ENCODE data around the gene TSPOAP1.

TSPOAP1 gene

GRCh38 chr17:58302919-58303585 lies 25.5 kb downstream of the TSPOAP1 start:
- no peak for DNase-seq

DNA sequence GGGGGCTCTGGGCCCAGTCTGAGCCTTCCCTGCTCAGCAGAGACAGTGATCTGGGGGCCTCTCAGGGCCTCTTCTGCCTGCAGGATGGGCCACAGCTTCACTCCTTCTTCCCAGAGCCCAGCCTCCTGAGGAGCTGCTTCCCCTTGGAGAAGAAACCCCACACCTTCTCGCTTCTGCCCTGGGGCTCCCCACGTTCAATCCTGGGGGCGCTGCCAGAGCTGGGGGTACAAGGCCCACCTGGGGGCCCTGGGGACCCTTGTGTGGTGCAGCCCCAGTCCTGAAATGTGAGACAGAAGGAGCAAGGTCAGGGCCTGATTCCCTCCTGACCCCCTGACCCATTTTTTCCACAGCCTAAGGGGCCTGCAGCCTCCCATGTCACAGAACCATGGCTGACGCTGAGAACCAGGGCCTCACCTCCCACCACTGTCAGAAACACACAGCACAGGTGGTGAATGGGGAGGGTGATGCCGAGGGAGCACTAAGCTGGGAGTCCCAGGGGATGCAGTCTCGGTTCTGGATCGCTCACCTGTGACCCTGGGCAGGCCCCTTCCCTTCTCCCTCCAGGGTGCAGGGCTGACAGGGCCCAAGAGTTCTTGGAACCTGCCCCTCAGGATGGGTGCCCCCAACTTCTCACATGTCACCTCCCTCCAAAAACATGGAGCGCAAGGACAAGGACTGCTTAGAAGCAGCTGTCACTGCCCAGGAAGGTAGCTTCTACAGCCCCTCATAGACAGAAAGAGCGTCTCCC lies 26.2 kb downstream of the TSPOAP1 start:
- DNase-seq = no peak

DNA sequence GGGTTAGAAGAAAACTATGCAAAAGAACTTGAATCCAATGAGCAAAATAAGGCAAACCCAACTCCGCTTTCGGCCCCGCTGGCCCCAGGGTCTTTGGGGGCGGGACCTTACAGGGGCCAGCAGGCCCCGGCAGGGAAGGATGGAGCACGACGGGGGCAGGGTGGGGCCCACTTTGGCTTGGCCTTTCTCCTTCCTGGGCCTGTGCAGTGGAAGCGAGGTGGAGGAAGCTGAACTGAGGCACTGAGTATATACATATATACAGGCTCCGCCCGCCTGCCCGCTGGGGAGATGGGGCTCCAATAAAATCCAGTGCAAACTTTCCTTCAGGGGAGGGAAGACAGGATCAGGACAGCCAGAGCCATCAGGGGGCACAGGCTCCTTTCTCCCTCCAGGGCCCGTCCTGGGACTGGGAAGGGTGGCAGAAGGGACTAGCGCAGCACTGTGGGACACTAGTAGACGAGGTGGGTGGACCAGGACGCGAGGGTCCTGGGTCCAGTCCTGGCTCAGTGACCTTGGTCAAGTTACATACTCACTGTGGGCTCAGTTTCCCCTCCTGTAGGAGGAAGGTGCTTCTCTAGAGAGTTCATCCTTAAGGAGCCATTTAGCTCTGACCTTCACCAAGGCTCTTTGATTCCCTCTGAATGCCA lies 27.0 kb downstream of the TSPOAP1 start:
- DNase-seq = no peak

DNA sequence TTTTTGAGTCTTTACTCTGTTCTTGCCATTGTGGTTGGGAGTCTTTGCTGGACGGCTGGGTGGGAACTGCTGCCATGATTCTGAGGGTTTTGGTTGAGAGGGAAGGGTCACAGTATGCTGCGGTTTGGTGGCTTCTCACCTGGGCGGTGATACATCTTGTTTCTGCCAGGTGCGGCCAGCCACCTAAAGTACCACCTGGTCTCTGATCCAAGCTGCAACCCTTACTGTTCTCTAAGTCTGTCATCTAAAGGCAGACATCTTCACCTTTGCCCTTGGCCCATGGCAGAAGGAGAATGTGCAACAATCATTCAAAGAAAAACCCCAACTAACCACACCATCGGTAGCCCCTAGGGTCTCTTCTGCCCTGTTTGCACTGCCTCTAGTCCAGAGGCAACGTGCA lies 28.3 kb downstream of the TSPOAP1 start:
- DNase-seq = no peak

DNA sequence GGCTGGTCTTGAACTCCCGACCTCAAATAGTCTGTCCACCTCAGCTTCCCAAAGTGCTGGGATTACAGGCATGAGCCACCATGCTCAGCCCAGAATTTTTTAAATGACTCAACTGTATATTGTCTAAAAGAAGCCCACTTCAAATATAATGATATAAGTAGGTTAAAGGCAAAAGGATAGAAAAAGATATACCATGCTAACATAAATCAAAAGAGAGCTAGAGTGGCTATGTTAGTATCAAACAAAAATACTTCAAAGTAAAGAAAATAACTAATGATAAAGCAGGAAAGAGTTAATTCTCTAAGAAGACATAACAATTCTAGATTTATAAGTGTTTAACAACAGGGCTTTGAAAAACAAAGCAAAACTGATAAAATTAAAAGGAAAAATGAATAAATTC lies 34.6 kb downstream of the TSPOAP1 start:
- no peak for DNase-seq

DNA sequence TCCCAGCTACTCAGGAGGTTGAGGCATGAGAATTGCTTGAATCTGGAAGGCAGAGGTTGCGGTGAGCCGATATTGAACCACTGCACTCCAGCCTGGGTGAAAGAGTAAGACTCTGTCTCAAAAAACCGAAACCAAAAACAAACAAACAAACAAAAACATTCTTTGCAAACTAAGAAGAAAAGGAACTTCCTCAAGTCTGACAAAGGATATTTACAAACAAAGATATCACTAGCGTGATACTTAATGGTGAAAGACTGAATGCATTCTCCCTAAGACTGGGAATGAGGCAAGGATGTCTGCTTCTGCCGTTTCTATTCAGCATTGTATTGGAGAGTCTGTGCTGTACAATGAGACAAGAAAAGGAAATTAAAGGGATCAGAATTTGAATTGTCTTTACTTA lies 37.3 kb downstream of the TSPOAP1 start:
- DNase-seq = no peak

DNA sequence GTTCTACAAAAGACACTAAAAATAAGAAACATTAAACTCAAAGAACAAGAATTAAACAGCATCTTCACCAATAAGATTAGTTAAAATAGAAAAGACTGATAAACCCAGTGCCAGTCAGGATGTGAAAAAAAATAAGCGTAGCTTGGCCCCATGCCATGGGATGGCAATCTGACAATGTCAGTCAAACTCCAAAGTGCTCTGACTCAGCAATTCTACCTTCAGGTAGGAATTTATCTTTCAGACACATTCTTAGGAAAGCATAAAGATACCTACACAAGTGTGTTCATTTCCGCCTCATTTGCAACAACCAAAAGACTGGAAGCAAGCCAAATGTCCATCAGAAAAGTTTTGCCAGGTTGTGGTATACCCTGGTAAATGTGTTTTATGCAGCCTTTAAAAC lies 38.7 kb downstream of the TSPOAP1 start:
- no peak for DNase-seq

DNA sequence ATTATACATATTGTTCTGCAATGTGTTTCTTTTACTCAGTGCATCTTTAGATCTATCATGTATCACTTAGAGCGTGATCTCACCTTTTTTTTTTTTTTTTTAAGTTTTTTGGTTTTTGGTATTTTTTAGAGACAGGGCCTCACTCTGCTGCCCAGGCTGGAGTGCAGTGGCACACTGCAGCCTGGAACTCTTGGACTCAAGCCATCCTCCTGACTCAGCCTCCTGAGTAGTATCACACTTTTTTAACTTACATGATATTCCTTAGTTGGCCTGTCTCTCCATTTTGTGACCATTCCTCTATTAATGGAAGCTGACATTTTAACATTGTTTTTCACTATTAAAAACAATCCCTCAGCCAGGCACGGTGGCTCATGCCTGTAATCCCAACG lies 43.2 kb downstream of the TSPOAP1 start:
- no peak for DNase-seq

GRCh38 chr17:58284613-58285421 lies 43.8 kb downstream of the TSPOAP1 start:
- DNase-seq = no peak

- no peak for DNase-seq
Measured at GRCh38 chr17:58283674-58284612, 44.7 kb downstream of the TSPOAP1 start.

DNA sequence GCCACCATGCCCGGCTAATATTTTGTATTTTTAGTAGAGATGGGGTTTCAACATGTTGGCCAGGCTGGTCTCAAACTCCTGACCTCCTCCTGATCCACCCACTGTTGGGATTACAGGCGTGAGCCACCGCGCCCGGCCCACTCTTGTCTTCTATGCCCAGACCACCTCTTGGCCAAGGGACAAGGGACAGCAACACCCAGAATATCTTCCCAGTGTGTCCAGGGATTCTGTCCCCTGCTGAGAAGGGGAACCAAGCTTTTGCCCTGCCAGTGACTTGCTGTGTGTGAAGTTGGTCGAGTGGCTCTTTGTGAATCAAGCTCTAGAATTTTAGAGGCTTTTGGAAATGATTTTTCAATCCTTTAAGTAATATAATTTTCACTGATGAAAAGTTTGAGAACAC lies 46.2 kb downstream of the TSPOAP1 start:
- no peak for DNase-seq

DNA sequence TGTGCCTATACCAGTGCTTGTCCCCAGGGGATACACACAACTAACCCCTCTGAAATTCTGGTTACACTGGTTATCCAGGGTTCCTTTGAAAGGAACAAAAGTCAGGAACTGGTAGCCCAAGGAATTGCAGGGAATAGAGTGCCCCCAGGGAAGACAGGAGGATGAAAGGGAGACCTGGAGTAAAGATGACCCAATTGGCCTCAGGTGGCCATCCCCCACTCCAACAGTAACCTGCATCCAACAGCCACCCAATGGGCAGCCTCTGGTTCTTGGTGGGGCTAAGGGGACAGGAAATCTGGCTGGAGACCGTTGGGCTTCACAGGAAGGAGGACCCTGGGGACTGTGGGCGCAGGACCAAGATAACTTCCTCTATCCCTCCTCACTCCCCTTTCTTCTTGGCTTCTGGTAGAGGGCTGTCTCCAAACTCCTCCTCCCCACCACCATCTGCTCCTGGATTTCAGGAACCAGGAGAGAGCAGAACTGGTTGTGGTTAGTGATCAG lies 47.0 kb downstream of the TSPOAP1 start:
- DNase-seq = no peak

DNA sequence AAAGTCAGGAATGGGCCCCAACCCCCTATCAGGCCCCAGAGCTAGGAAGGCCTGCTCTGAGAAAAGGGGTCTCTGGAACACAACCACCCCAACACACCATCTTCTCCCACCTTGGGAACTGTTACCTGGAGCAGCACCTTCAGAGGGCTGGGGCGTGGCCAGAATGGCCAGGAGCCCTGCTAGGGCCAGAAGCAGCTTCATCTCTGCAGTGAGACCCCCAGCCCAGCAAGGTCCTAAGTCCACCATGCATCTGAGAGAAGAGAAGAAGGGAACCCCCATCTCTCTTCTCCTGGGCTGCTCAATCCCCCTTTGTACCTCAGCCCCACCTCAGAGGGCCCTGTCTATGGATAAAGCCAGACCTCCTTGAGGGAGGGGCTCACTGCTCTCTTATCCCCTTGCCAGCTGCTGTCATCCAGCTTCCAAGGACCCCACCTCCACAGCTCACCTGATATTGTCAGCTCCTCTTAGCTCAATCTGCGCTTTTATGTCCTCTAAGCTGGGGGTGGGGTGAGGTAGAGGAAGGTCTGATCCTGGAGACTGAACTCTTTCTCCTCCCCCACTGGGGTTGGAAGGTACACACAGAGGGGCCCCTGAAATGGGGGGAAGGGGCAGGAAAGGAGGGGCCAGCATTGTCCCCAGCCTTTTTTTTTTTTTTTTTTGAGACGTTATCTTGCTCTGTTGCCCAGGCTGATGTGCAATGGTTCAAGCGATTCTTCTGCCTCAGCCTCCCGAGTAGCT lies 47.9 kb downstream of the TSPOAP1 start, which contains the start of gene MPO:
Gene MPO, minus strand, starts transcription at position 456 of the 738 bp plus-strand sequence. Its CDS starts 177 bp downstream, at position 279.
- DNase-seq = no peak

- DNase-seq = no peak
Measured at GRCh38 chr17:58279736-58280479, 48.7 kb downstream of the TSPOAP1 start.

- DNase-seq = no peak
Measured at GRCh38 chr17:58279016-58279711, 49.4 kb downstream of the TSPOAP1 start.

- DNase-seq = no peak
Measured at GRCh38 chr17:58278661-58279015, 50.0 kb downstream of the TSPOAP1 start.

- no peak for DNase-seq
Measured at GRCh38 chr17:58277802-58278595, 50.6 kb downstream of the TSPOAP1 start.

DNA sequence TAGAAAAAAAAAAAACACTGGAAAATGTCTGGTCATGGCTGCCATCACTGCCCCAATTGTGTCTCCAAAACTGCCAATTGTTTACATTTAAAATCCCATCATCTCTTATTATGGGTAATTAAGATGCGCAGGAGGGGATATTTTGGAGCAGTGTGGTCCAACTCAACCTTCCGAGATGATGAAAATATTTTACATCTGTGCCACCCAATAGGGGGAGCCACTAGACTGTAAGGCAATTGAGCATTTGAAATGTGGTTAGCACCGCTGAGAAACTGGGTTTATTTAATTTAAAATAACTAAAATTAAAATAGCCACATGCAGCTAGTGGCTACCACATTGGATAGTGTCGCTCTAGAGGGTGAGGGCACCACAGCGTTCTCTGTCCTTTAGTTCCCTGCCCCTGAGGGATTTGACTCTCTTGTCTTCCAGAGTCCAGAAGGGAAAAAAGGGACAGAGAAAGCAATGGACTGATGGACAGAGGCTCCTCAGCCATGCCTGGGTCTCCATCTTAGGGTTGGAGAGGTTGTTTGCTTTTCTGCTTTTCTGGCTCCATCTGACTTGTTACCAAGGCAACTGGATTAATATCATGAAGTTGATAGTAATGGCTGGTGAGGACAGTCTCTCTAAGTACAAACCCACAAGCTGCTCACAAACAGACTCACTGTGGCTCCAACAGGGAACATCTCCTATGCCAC lies 51.3 kb downstream of the TSPOAP1 start:
- peak; percentile 40 for DNase-seq
